NCI-H748 (cell line): Measurements from ENCODE around the gene ZNF578.
"Not testable (repeated sequence)": the region's sequence is repeated elsewhere in the genome, so short reads cannot be mapped to it uniquely, and the experiment has no call there.

Source experiments
- DNase-seq: peaks from one replicate; lab custom pipeline; 2025; ENCODE audit not compliant: unreplicated experiment; lab: John Stamatoyannopoulos, UW

The ZNF578 gene

DNA sequence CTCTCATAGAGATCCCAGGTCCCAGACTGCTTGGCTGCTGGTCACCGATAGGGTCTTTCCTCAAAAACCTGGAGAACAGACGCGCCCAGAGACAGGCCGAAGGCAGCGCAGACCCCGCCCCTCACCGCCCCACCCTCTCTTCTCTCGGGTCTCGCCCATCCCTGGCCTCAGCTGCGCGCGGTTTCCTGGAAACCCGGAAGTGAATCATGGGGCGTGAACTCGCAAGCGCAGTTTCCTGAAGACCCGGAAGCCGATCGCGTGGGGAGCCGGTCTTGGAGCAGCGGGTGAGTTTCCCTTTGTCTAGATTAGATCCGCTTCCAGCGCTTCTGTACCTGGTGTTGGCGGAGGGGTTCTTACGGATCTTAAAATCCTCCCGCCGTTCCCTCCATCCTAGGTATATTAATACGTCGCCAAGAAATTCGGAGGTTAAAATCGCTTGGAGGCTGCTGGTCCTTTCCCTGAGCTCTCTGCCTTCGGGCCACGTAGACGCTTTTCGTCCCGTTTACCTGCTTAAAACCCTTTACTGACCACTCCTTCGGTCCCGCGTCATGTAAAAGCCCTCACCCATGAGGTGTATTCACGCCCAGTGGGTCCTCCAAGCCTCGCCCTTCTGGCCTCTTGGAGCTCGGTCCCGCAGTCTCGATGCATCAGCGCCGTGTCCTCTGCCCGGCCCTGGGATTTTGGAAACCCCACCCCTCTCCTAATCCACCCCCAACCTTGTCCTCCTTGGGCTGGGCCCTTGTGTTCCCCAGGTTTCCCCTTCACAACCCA, at the start of gene ZNF578:
Gene ZNF578, plus strand, starts transcription at position 230 of the 771 bp plus-strand sequence. CDS start 48,293 bp downstream, outside the sequence.
- peak; percentile 94 for DNase-seq

- no peak for DNase-seq
Measured at GRCh38 chr19:52410276-52410675, 43.1 kb upstream of the ZNF578 start.

DNA sequence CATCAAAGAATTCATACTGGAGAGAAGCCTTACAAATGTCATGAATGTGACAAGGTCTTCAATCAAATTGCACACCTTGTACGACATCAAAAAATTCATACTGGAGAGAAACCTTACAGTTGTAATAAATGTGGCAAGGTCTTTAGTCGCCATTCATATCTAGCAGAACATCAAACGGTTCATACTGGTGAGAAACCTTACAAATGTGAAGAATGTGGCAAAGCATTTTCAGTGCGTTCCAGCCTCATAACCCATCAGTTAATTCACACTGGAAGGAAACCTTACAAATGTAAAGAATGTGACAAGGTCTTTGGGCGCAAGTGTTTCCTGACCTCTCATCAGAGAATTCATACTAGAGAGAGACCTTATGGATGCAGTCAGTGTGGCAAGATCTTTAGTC, 37.6 kb upstream of the ZNF578 start:
- no peak for DNase-seq

DNA sequence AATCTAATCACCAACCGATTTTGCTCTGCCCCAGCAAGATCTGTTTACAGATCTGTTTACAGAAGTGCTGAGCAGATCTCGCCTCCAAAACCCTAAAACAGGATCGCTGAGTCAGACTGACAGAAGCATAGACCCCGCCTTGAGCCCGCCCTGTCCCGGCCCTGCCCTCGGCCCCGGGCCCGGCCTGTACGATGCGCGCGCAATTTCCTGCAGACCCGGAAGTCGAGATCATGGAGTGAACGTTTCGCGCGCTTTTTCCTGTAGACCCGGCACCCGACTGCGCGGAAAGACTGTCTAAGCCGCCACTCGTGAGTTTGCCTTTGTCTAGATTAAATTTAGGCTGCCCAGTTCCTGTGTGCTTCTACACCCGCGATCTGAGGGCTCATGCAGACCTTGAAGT, 24.4 kb upstream of the ZNF578 start, which contains the start of gene ZNF534:
Gene ZNF534, plus strand, starts transcription at position 212 of the 400 bp plus-strand sequence. CDS start 2,327 bp downstream, outside the sequence.
- no peak for DNase-seq

DNA sequence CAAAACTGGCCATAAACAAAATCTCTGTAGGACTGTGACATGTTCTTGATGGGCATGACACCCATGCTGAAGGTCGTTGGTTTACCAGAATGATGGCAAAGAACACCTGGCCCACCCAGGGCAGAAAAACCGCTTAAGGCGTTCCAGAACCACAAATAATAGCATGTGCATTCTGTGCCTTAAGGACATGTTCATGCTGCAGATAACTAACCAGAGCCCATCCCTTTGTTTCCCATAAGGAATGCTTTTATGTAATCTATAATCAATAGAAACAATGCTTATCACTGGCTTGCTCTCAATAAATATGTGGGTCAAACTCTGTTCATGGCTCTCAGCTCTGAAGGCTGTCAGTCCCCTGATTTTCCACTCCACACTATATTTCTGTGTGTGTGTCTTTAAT, 11.2 kb upstream of the ZNF578 start:
- no peak for DNase-seq

GRCh38 chr19:52444506-52444905, 8.8 kb upstream of the ZNF578 start:
- no peak for DNase-seq

DNA sequence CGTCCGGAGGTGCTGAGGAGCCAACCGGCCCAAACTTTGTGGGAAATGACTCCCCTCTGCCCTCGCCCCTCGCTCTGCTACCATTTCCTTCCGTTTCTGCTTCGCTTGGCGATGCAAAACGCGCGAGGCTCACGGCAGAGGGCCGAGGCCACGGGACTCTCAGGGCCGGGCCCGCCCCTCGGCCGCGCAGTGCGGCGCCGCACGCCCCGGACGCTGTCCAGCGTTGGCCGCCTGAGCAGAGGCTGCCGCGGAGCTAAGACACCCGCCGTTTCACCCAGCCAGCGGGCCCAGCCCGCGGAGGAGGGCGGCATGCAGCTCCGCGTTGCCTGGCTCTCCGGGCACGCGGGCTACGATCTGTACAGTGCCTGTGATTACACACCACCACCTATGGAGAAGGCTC, 2.1 kb upstream of the ZNF578 start:
- peak; percentile 39 for DNase-seq

- DNase-seq: peak; percentile 73
Measured at GRCh38 chr19:52464798-52465470, 11.6 kb downstream of the ZNF578 start.

GRCh38 chr19:52473655-52474350, 20.4 kb downstream of the ZNF578 start:
- peak; percentile 26 for DNase-seq

GRCh38 chr19:52474351-52475127, 21.2 kb downstream of the ZNF578 start:
- no peak for DNase-seq

DNA sequence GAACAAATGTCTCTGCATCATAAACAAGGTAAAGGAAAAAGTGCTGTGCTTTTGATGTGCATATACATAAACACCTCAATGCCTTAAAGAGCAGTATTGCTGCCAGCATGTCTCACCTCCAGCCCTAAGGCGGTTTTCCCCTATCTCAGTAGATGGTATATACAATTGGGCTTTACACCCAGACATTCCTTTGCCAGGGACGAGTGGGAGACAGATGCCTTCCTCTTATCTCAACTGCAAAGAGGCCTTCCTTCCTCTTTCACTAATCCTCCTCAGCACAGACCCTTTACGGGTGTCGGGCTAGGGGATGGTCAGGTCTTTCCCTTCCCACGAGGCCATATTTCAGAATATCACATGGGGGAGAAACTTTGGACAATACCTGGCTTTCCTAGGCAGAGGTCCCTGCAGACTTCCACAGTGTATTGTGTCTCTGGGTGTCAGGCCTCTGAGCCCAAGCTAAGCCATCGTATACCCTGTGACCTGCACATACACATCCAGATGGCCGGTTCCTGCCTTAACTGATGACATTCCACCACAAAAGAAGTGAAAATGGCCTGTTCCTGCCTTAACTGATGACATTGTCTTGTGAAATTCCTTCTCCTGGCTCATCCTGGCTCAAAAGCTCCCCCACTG, 30.9 kb downstream of the ZNF578 start:
- not testable (repeated sequence) for DNase-seq

GRCh38 chr19:52485064-52485463, 31.7 kb downstream of the ZNF578 start:
- not testable (repeated sequence) for DNase-seq

GRCh38 chr19:52485561-52486240, 32.3 kb downstream of the ZNF578 start:
- not testable (repeated sequence) for DNase-seq

DNA sequence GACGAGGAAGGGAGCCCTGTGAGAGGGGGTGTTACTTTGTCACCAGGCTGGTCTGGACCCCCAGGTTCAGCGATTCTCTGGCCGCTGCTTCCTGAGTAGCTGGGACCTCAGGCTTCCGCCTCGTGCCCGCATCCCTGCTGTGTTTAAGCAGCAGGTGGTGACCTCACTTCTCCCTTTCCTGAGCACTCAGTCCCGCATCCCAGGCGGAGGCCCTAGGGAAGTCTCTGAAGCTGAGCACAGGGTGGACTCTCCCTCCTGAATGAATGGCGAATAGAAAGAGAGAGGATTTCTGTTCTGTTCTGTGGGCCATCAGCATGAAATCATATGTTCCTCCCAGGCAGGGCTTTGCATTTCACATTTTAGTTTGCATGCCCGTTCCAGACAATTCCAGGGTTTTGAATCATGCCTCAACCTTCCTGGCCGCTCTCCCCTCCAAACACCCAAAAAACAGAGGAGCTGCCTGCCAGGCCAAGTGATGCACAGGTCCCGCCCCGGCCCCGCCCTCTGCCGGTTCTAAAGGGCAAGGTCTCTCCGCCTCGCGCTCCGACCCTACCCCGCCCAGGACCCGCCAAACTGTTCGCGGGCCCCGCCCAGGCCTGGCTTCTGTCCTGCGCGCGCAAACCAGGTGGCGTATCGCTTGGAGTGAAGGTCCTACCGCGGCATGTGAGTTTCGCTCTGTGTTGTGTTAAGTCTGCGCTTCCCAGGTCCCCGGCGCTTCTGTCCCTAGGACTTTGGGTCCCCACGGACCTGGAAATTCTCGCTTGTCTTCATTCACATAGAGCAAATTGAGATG, 39.0 kb downstream of the ZNF578 start:
- peak; percentile 47 for DNase-seq

DNA sequence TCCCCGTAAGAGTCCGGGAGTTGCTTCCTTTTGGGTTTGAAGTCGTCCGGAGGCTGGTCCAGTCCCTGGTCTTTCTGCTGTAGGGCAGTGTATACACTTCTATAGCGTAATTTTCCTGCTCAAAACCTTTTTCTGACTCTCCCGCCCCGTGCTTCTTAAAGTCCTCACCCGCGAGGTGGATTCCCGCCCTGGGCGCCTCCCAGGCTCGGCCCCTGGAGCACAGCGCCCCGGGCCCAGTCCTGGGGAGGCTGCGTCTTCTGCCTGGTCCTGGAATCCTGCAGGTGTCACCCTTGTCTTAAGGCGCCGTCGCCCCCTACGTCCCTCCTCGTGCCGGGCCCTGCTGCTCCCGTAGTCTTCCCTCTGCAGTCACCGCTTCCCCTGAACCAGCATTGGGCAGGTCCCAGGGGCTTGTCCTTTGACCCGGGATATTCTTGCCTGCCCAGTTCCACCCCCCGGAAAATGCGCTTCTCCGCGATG, 39.7 kb downstream of the ZNF578 start:
- DNase-seq: no peak

- no peak for DNase-seq
Measured at GRCh38 chr19:52494518-52494917, 41.2 kb downstream of the ZNF578 start.

GRCh38 chr19:52498571-52498970, 45.2 kb downstream of the ZNF578 start:
- no peak for DNase-seq

- DNase-seq: not testable (repeated sequence)
Measured at GRCh38 chr19:52500474-52500873, 47.1 kb downstream of the ZNF578 start.

GRCh38 chr19:52500991-52501390, 47.6 kb downstream of the ZNF578 start:
- not testable (repeated sequence) for DNase-seq
